Mucosa of descending colon (tissue), 3 donors: Measurements from ENCODE around the gene TECPR1. TPM values are rescaled to one million over a fixed set of nuclear protein-coding genes. Genes with fewer than 3 reads are reported as not detected.

Experiments
- ATAC-seq: fragments of 200-7000 bp; cut with Tn5 transposase; one replicate; pipeline ENCODE4 v1.9.1; 2020; ENCODE audit warnings: mild to moderate bottlenecking, moderate library complexity
- DNase-seq, 3 donors: peaks; one replicate each; pipeline ENCODE4 v3.0.0-alpha.2; 2020
- H3K36me3 ChIP-seq: fragments of 200-600 bp; one replicate; pipeline ENCODE4 v1.8.0; 2021; ENCODE audit warnings: low read depth, mild to moderate bottlenecking
- H3K4me1 ChIP-seq: fragments of 200-600 bp; one replicate; pipeline ENCODE4 v1.8.0; 2021; ENCODE audit warnings: low read depth, mild to moderate bottlenecking
- H3K4me3 ChIP-seq: fragments of 200-600 bp; one replicate; pipeline ENCODE4 v1.8.0; 2021; ENCODE audit warnings: mild to moderate bottlenecking
- H3K9me3 ChIP-seq: fragments of 200-600 bp; one replicate; pipeline ENCODE4 v1.8.0; 2021; ENCODE audit warnings: mild to moderate bottlenecking
- intact Hi-C, 2 donors: fragments of 100-400 bp; cut with DNase I in 1 of 2; cut with micrococcal nuclease in 1 of 2; formaldehyde crosslinking; loops; one replicate each; pipeline versions ENCODE4 v1.11.0 to v1.11.1; 2022; cut with DNase I, micrococcal nuclease
- total RNA-seq, 3 donors: library from RNA; stranded (reverse); fragmentation: NEBNext Ultra II Directional in 2 of 3; extraction: Animal tissue kit (Norgen Biotek cat#: 25700) in 2 of 3; gene quantifications; one replicate each; pipeline versions ENCODE4 v1.2.1 to v1.2.4, GENCODE V29; 2021 to 2023
- TF ChIP-seq, protein P1 (sequence below): fragments of 200-600 bp; IDR thresholded peaks from one replicate; pipeline ENCODE4 v1.8.0; 2022; ENCODE audit warnings: antibody characterized with exemption, mild to moderate bottlenecking
- donor health status: DM: no; HTN: no; CAD: no; lungs with moderate emphysema.
- donor health status: DM: no; HTN: no; CAD: no.
- donor health status: DM: no; HTN: yes; CAD: no.

The TECPR1 gene
- total RNA-seq, 3 donors from 2014 or later, result 37.0 to 50.5 (median 45.5) TPM

- TF ChIP-seq, protein P1, sequence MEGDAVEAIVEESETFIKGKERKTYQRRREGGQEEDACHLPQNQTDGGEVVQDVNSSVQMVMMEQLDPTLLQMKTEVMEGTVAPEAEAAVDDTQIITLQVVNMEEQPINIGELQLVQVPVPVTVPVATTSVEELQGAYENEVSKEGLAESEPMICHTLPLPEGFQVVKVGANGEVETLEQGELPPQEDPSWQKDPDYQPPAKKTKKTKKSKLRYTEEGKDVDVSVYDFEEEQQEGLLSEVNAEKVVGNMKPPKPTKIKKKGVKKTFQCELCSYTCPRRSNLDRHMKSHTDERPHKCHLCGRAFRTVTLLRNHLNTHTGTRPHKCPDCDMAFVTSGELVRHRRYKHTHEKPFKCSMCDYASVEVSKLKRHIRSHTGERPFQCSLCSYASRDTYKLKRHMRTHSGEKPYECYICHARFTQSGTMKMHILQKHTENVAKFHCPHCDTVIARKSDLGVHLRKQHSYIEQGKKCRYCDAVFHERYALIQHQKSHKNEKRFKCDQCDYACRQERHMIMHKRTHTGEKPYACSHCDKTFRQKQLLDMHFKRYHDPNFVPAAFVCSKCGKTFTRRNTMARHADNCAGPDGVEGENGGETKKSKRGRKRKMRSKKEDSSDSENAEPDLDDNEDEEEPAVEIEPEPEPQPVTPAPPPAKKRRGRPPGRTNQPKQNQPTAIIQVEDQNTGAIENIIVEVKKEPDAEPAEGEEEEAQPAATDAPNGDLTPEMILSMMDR, result no peak
- DNase-seq (no peak), ATAC-seq (no peak)
- intact Hi-C loops, result loop anchor here (5.0 kb wide), 3 partner anchors 59 to 144 kb away; partner anchors contain the start of gene LMTK2 (in 1 of the 2)
- no peak overlapping the region for H3K4me3 ChIP-seq
- H3K4me1 ChIP-seq, result peaks cover 5% of the 10 kb centered on the region
- no peaks in the 10 kb centered on the region for H3K9me3 ChIP-seq
- H3K36me3 ChIP-seq, result no peaks in the 10 kb centered on the region
Measured at GRCh38 chr7:98166668-98166970, 85.4 kb downstream of the TECPR1 start.

- ATAC-seq, result peak; percentile 75
- Histone ChIP-seq H3K4me3 (no peak overlapping the region), H3K9me3 (no peaks in the 10 kb centered on the region), H3K4me1 (peaks cover 5% of the 10 kb centered on the region), H3K36me3 (no peaks in the 10 kb centered on the region)
- DNase-seq, result peak; percentile 74 to 84 (median 84)
- intact Hi-C loops, result loop anchor here (5.0 kb wide), 3 partner anchors 59 to 144 kb away; partner anchors contain the start of gene LMTK2 (in 1 of the 2)
- TF ChIP-seq, protein P1, result peak; percentile 66
Measured at GRCh38 chr7:98165827-98166667, 86.0 kb downstream of the TECPR1 start.

Other genes starting within 250 kb of the TECPR1 start
- 10 to 100 TPM; 48.6 to 70.2 (median 52.9) TPM for gene LMTK2, start 145.4 kb downstream of the TECPR1 start, total RNA-seq
- gene BHLHA15, start 40.8 kb downstream of the TECPR1 start, total RNA-seq, result 1 to 10 TPM in 2 of 3 donors, not detected in 1; 1.3 to 2.8 TPM
- 100 to 1,000 TPM; 186 to 205 (median 202) TPM for gene BRI3, start 29.5 kb upstream of the TECPR1 start, total RNA-seq
- gene BAIAP2L1, start 148.9 kb upstream of the TECPR1 start, total RNA-seq, result 10 to 100 TPM; 39.9 to 78.0 (median 65.4) TPM